Posterior cingulate gyrus (tissue), 11 donors: ENCODE results near the gene SERF2.
"Not testable (repeated sequence)": the region's sequence is repeated elsewhere in the genome, so short reads cannot be mapped to it uniquely, and the experiment has no call there.

ENCODE experiments used
- DNase-seq, 10 donors: peaks; one replicate each; pipeline versions ENCODE4 v3.0.0 to v3.0.0-alpha.2; 2020 to 2021; ENCODE audit warnings: mixed read lengths in 3 of 10
- intact Hi-C: fragments of 100-400 bp; cut with DNase I; formaldehyde crosslinking; loops from one replicate; pipeline ENCODE4 v1.15.1; 2023

The SERF2 gene

DNA sequence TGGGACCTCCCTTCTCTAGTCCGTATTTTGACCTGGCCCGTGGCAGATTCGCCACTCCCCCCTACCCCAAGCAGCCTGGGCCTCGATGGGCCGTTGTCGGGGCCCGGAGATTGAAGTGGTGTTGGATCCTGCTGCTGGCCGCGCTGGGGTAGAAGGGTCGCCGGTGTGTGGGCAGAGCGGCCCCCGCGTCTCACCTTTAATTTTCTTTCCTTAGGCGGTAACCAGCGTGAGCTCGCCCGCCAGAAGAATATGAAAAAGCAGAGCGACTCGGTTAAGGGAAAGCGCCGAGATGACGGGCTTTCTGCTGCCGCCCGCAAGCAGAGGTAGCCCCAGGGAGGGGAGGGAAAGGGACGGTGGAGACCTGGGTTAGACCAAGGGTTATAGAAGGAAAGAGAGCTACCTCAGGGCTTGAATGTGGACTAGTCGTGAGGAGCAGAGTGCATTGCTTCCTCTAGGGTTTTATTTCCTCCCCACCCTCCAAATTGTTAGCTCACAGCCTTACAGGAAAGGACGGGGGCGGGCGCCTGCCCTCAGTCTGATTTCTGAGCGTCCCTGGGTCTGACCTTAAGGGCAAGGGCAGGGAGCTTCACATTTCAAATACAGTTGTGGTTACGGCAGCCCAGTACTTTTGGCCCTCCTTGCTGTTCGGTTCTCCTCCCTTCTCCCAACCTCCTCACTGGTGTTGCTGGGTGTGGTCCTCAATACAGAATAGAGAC, 799 bp downstream of the SERF2 start:
- intact Hi-C loops: loop anchor here (5.0 kb wide), 1 partner anchor 46 kb away; the partner anchor contains the start of gene PDIA3
- DNase-seq: peak in 1 of 10 donors; percentile 16

DNA sequence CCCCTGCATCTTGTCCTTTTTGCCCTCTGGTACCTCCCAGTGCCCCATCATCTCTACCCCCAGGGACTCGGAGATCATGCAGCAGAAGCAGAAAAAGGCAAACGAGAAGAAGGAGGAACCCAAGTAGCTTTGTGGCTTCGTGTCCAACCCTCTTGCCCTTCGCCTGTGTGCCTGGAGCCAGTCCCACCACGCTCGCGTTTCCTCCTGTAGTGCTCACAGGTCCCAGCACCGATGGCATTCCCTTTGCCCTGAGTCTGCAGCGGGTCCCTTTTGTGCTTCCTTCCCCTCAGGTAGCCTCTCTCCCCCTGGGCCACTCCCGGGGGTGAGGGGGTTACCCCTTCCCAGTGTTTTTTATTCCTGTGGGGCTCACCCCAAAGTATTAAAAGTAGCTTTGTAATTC, 1.5 kb downstream of the SERF2 start:
- no peak for DNase-seq
- intact Hi-C loops: loop anchor here (5.0 kb wide), 1 partner anchor 46 kb away; the partner anchor contains the start of gene PDIA3

DNA sequence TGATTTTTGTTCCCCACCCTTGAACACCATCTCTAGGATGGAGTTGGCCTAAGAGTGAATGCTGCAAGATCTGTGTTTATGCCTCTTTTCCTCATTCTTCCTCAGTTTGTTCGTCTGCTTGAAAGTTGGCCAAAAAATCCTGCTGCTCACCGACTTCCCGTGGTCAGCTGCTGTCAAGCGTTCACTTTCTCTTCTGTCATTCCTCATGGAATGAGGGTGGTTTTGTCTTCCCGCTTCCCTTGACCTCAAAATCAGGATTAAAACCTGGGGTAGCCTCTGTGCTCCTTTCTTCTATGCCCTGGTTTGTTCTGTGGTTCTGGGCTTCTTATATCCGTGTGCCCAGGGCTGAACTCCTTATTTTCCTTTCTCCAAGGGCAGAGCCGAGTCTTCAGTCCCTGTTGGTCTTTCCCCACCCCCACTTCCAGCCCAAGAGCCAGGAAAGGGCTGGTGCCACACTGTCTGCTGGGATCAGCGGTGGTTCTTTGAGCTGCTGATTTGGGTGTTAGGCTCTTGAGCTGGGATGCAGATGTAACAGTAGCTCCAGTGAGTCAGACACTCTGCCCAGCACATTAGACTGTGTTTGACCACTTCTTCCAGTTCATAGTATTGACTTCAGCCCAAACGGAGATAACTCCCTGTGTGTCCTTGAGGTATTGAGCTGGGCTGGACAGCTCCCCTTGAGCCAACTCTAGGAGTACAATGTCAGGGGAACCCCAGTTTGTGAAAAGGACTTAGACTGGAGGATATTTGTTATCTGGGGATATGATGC, 2.3 kb downstream of the SERF2 start:
- intact Hi-C loops: loop anchor here (5.0 kb wide), 1 partner anchor 47 kb away; the partner anchor contains the start of gene PDIA3
- no peak for DNase-seq

DNA sequence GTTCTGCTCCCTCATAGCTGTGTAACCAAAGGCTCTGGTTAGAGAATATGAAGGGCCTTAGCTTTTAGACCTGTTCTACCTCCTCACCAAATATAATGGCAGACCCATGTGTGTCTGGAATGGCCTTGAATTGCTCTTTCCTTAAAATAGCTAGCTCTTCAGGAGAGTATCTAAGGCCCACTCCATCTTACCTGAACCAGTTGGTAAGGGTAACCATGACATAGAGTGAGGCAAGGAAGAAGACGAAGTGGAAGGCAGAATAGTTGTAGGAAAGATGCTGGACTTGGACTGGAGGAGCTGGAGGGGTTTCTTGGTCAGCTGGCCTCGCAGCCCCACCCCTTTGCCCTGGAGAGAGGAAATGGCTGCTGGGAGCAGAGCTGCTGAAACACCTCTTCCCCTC, 3.1 kb downstream of the SERF2 start:
- intact Hi-C loops: no loop called here
- no peak for DNase-seq

DNA sequence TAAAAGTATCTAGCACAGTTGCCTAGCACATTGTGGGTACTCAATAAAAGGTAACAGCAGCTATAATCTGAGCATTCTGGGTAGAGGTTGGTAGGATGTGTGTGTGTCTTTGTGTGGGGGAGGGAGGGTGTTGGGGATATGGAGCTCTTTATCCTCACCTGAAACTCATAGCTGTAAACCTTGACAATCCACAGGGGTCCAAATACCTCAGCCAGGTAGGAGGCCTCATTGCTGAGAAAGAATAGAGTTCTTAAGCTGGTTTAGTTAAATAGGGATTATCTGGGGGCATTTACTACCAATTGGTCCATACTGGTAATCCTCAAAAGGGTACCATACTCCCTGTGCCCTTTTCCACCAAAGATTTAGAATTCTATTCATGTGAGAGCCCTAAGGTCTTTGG, 3.9 kb downstream of the SERF2 start:
- intact Hi-C loops: no loop called here
- DNase-seq: no peak

DNA sequence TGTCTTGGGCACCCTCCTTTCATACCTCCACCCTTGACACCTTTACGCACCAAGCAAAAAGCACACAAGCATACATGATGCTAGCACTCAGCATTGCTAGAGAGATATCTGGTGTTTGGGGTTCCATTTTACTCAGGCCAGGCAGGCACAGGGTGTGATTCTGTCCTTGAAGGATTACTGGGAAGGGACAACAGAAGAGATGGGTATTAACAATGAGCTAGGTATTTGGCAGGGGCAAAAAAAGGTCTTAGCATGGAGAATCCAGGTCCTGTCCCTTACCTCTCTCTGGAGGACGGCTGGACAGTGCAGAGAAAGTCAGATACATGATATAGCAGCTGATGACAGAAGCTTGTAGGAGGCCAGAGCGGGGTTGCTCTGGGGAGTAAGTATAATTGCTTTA, 4.4 kb downstream of the SERF2 start:
- intact Hi-C loops: no loop called here
- no peak for DNase-seq

DNA sequence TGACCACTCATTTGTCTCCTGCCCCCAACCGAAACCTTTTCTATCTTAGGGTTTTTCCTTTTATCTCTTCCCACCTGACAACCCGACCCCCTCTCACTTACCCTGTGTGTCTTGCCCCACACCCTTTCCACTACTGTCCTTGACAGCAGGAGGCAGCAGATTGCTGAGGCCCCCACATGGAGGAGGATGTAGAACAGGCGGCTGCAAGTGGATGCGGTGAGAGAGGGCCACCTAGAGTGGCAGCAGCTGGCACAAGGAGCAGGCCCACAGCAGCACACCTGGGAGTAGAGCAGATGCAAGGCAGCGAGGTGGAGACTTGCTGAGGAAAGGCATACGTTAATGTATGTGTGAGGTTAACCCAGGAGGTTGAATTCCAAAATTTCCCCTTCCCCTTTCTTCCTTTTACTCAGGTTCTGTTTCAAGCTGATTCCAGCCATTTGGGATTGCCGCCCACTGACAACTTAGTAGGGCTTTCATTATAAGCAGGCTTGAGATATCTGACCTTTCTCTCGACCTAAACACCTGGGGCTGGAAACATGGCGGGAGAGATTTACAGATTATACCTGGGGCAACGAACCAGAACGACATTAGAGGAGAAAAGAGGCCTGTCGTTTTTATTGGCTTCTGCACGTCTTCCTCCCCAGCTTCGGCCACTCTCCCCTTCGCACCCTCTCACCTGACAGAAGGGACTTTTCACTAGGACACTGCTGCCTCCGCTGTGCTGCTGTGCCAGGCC, 7.3 kb downstream of the SERF2 start:
- intact Hi-C loops: no loop called here
- DNase-seq: no peak

DNA sequence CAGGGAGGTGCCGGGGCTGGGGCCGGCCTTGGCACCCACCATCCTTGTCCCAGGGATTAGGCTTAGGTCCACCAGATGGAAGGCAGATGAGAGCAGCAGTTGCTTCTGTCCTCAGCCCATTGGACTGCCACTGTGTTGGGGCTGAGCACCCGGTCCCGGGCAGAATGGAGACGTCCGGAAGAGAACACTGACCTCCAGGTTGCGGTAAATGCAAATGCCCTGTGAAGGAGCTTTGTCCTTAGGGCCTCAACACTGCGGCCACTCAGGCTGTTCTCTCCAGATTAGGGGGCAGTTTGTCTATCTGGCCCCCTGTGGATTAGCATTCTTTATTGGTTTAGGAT, 7.8 kb downstream of the SERF2 start, which contains the start of gene SERINC4:
TSS of gene SERINC4 (minus strand) at position 276 of the 341 bp plus-strand sequence. CDS start at position 42, 234 bp downstream.
- intact Hi-C loops: loop anchor here (1.0 kb wide), 1 partner anchor 24 kb away; the partner anchor contains the start of gene MFAP1
- peak in 1 of 10 donors; percentile 85 for DNase-seq

DNA sequence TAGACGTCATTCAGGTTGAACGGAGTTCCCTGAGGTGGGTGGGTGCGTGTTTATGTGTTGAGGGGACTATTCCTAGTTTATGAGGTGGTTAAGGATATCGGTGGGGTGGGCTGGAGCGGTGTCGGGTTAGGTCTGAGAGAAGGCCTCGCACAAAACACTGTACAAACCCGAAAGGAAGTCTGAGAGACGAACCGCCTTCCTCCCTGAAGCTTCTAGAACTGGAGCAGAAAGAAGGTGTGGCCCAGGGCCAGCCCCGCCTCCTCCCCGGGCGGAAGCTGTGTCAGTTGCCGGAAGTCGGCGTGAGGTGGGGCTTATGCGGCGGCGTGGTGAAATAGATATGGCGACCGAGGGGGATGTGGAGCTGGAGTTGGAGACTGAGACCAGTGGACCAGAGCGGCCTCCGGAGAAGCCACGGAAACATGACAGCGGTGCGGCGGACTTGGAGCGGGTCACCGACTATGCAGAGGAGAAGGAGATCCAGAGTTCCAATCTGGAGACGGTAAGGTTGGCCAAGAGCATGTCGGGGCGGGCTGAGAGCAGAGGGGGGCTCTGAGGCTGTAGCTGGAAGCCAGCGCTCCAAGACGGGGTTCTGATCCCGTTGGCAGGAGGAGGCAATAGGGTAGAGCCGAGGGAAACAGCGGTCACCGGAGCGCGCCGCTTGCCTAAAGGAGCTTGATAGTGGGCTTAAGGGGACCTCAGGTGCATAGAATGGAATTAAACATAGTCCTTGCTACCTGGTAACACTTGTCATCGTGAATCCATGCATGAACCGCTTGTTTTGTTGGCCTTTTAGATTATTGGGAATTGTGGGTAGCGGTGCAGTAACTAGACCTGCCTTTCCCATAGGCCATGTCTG, 8.4 kb downstream of the SERF2 start, which contains the start of gene HYPK:
TSS of gene HYPK (plus strand) at position 314 of the 856 bp plus-strand sequence. CDS start at position 338, 24 bp downstream.
- intact Hi-C loops: loop anchor here (1.0 kb wide), 1 partner anchor 24 kb away; the partner anchor contains the start of gene MFAP1
- peak; percentile 88 to 99 (median 94) for DNase-seq

DNA sequence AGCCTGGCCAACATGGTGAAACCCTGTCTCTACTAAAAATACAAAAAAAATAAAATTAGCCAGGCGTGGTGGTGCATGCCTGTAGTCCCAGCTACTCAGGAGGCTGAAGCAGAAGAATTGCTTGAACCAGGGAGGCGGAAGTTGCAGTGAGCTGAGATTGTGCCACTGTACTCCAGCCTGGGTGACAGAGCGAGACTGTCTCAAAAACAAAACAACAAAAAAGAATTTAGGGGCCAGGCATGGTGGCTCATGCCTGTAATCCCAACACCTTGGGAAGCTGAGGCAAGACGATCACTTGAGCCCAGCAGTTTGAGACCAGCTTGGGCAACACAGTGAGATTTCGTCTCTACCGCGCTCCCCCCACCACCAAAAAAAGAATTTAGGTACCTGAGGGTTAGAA, 10.6 kb downstream of the SERF2 start:
- DNase-seq, intact Hi-C loops: not testable (repeated sequence)

DNA sequence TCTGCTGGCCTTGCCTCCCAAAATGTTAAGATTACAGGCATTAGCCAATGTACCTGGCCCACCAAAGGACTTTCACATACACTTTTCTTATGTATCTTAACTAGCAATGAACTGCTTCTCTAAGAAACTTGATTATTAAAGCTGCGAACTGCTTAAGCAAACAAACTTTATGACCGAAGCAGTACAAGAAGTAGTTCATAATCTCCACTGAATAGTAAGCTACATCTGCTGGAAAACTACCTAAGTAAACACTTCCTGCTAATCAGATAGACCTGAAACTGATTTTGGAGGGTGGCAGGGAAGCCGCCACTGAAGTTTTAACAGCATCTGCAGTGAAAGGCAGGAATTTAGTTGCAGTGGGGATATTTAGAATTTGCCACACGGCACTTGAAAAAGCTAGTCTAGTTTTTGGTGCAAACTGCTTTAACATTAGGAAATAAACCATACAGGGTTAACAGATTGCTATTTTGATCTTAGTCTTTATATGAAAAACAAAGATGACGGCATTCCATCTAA, 16.4 kb downstream of the SERF2 start:
- no peak for DNase-seq
- intact Hi-C loops: no loop called here

DNA sequence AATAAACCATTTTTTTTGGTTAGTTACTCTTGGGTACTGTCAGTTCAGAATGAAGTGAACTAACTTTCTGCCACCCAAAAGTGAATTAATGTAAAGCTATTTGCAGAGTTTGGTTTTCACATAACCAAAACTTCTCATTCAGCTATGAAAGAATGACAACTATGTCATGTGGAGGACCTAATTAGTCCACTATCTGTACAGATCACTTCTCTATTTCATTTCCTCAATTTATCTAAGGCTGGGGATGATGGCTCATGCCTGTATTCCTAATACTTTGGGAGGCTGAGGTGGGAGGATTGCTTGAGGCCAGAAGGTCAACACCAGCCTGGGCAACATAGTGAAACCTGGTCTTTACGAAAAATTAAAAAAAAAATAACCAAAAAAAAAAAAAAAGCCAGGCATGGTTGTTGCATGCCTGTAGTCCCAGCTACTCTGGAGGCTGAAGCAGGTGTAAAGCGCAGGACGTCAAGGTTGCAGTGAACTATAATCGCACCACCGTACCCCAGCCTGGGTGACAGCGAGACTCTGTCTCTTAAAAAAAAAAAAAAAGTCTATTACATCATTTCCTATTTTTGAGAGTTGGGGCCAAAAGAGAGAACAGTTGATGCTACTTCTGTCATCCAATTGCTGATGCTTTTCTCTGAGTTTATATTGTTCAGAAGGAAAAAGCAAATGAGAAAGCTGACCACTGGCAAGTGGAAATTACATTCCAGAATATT, 17.0 kb downstream of the SERF2 start:
- intact Hi-C loops: no loop called here
- peak in 1 of 10 donors; percentile 11 for DNase-seq

DNA sequence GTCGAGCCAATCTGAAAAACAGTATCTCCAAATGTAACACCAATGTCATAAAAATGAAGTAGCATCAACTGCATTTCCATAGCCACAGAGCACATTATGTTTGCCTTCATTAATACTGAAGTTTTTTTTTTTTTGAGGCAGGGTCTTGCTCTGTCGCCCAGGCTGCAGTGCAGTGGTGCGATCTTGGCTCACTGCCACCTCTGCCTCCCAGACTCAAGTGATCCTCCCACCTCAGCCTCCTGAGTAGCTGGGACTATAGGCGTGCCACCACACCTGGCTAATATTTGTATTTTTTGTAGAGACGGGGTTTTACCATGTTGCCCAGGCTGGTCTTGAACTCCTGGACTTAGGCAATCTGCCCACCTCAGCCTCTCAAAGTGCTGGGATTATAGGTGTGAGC, 22.9 kb downstream of the SERF2 start:
- DNase-seq: peak in 2 of 10 donors; percentile 51 to 55
- intact Hi-C loops: not testable (repeated sequence)

DNA sequence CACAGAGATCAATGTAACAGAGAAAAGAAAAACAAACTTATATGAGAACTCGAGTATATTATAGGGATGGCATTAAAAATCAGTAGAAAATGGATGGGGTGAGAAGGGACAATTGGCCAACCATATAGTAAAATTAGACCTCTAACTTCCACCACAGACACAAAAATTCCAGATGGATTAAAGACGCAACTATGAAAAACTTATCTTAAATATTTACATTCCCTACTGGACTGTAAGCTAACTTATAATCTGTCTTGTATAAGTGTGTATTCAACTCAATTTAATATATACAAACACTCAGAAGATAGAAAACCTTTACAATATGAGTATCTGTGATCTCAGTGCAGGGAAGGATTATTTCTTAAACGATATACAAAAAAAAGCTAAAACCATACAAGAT, 29.4 kb downstream of the SERF2 start:
- intact Hi-C loops: no loop called here
- no peak for DNase-seq

DNA sequence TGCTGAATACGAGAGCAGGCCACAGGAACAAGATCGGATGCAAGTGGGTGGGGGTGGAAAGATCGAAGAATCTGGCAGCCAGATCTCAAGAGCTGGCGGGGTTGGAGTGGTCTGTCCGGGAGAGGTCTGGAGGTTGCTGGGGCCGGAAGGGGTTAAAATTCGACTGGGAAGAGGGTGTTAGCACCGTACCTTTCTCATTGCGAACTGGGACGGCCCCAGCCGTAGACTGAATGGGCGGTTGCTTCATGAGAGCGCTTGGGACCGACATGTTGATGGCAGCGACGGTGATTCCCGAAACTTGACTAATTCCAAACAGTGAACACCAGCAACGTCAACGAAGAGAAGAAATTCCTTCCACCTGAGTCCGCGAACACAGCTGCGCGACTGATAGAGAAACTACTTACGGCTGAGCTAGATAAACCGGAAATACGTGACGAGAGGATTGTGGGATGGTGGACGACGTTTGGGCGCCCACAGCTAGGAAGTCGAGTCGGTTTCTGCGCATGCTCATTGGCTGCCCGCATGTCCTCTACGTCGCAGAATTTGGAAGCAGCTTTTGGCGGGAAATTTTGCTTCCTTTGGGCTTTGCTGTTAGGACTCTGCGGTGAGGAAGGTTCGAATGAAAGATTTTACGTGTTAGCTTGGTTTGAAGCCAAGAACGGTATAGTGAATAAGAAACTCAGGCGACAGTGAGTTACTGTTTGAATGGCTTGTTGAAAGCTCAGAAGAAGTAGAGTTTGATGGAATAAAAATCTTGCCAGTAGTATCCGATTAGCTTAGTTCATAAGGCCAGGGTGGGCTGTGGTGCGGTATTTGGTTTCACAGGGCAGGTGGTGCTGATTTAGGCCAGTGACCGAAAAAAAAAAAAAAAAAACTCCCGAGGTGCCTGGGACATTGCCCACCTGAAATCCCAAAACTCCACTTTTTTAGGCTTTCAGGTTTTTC, 32.5 kb downstream of the SERF2 start, which contains the start of gene MFAP1:
TSS of gene MFAP1 (minus strand) at position 389 of the 945 bp plus-strand sequence. CDS start at position 268, 121 bp downstream.
- intact Hi-C loops: loop anchor here (1.0 kb wide), 1 partner anchor 24 kb away; the partner anchor contains the start of genes HYPK and SERINC4
- DNase-seq: peak; percentile 85 to 98 (median 92)

DNA sequence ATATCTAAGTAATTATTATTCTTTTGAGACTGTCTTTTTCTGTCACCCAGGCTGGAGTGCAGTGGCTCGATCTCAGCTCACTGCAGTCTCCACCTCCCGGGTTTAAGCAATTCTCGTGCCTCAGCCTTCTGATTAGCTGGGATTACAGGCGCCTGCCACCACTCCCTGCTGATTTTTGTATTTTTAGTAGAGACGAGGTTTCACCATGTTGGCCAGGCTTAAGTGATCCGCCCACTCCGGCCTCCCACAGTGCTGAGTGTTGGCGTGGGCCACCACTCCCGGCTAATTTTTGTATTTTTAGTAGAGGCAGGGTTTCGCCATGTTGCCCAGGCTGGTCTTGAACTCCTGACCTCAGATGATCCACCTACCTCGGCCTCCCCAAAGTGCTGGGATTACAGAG, 33.2 kb downstream of the SERF2 start:
- intact Hi-C loops: not testable (repeated sequence)
- peak in 2 of 10 donors; percentile 25 to 36 for DNase-seq

DNA sequence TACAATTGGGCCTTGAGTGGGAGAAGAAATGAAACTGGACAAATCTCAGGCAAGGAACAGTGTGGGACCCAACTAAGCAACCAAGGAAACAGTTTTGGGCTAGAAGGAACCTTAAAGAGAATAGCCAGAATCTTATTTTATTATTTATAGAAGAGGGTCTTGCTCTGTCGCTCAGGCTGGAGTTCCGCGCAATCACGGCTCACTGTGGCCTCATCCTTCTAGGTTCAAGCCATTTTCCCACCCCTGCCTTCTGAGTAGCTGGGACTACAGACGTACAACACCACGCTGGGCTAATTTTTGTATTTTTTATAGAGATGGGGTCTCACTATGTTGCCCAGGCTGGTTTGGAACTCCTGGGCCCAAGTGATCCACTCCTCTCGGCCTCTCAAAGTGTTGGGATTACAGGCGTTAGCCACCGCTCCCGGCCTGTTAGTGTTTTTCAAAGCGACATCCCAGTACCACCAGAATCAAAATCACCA, 33.9 kb downstream of the SERF2 start:
- peak in 1 of 10 donors; percentile 50 for DNase-seq
- intact Hi-C loops: no loop called here
